LNCAP (cell line): ENCODE results near the gene PLCXD1.

Experiments
- CTCF ChIP-seq: fragments of 450-650 bp; IDR thresholded peaks from 2 replicates; pipeline ENCODE4 v1.5.1; 2017; ENCODE audit warnings: mild to moderate bottlenecking

PLCXD1 gene

DNA sequence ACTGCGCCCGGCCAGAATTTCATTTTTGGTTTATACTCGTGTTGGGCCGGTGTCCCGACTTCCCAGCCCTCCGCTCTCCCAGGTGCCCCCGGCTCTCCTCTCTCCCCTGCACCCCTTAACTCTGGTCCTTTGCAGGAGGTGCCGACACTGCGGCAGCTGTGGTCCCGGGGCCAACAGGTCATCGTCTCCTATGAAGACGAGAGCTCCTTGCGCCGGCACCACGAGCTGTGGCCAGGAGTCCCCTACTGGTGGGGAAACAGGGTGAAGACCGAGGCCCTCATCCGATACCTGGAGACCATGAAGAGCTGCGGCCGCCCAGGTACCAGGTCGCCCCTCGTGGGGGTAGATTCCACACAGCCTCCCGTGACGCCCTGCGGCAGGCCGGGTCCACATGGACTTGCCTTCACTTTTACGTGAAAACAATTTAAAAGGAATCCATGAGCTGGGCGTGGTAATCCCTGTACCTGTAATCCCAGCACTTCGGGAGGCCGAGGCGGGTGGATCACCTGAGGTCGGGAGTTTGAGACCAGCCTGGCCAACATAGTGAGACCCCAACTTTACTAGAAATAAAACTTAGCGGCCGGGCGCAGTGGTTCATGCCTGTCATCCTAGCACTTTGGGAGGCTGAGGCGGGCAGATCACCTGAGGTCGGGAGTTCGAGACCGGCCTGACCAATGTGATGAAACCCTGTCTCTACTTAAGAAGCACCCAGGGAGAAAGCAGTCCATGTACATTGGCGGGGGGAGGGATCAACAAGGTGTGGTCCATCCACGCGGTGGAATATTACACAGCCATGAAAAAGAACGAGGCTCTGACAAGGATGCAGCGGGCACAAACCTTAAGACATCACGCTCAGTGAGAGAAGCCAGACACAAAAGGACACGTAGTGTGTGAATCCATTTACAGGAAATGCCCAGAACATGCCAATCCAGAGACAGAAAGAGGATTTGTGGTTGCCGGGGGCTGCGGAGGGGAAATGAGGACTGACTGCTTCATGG lies 12.0 kb downstream of the PLCXD1 start:
- TF ChIP-seq CTCF, result no peak

DNA sequence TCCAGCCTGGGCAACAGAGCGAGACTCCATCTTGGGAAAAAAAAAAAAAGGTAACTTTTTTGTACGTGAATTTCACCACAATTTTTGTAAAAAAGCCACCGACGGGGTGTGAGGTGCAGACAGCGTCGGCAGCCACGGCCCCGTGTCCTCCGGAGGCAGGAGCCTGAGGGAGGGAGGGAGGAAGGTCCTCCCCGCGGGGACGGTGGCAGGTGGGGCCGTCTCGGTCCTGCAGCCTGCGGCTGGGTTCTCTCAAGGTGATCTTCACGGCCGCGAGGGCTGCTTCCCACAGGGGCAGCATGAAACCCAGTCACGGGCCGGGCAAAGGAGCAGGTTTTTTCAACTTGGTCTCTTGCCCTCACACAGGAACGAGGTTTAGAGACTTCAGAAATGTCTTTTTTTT lies 14.0 kb downstream of the PLCXD1 start:
- no peak for TF ChIP-seq CTCF

- no peak for TF ChIP-seq CTCF
These were observed 17.8 kb downstream of the PLCXD1 start for GRCh38 chrX:298993-299392.

DNA sequence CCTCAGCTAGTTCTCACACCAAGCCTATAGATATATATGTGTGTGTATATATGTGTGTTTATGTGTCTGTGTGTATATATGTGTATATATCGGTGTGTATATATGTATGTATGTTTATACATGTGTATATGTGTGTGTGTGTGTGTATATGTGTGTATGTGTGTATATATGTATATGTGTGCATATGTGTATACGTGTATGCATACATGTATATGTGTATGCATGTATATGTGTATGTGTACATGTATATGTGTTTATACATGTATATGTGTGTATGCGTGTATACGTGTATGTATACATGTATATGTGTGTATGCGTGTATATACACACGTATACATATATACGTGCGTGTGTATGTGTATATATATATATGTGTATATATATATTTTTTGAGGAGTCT lies 19.2 kb downstream of the PLCXD1 start:
- TF ChIP-seq CTCF, result no peak

DNA sequence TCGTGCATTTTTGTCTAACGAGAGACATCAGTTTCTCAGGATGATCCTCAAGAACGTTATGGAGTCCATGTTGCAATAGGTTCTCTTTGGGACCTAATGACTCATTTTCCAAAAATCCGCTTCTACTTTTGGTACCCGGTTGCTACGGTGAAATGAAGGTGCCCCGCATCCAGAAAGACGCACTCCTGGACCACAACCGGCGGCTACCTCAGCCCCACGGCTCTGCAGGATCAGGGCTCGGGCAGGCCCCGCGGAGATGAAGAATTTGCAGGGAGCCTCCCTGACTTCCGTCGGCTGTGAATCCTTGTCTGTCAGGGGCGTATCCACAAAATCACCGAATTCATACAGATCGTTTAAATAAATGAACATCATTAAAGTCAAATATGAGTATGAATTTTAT lies 21.8 kb downstream of the PLCXD1 start:
- no peak for TF ChIP-seq CTCF

GRCh38 chrX:307261-308111 lies 26.3 kb downstream of the PLCXD1 start:
- TF ChIP-seq CTCF, result no peak

DNA sequence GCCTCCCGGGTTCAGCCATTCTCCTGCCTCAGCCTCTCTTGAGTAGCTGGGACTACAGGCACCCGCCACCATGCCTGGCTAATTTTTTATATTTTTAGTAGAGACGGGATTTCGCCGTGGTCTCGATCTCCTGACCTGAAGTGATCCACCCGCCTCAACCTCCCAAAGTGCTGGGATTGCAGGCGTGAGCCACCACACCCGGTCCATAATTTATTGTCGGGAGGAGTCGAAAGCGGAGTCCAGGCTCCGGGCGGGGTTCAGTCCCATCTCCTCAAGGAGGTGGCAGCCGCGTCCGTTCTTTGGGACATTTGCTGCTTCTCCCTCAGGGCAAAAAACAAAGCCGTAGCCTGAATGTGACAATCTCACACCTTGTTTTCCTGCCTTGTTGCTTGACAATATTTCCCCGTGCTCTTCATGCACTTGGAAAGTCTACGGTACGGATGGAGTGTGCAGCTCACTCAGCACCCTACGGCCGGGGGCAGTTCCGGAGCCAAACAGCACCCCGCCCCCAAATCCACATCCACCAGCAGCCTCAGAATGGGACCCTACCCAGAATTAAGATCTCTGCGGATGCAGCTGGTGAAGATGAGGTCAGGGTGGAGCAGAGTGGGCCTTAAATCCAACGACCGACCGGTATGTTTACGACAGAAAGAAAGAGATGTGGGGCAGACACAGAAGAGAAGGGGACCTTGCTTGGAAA lies 27.8 kb downstream of the PLCXD1 start:
- TF ChIP-seq CTCF, result no peak
